Fibroblast of skin of scalp (primary cell): ENCODE measurements around the gene NDUFB10.
"Not testable (repeated sequence)": the region's sequence is repeated elsewhere in the genome, so short reads cannot be mapped to it uniquely, and the experiment has no call there.

Experiments used
- DNase-seq: peaks from one replicate; pipeline ENCODE4 v3.0.0-alpha.2; 2013

Gene NDUFB10

DNA sequence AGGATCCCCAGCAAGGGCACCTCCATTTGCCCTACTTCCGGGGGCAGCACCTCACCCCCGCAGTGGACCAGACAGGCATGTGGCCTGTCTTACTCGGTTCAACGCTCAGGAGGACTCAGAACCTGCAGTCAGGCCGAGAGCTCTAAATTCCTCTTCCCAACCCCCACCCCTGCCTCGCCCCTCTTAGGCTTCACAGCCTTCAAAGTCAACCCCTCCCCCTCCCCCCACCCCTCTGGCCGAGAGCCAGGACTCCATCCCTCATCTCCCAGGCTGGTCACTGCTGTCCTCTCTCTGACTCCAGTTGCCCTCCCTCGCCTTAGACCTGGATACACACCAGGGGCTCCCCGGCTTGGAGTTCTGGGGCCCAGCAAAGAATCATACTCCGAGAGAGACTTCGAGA, 33.1 kb upstream of the NDUFB10 start:
- no peak for DNase-seq

DNA sequence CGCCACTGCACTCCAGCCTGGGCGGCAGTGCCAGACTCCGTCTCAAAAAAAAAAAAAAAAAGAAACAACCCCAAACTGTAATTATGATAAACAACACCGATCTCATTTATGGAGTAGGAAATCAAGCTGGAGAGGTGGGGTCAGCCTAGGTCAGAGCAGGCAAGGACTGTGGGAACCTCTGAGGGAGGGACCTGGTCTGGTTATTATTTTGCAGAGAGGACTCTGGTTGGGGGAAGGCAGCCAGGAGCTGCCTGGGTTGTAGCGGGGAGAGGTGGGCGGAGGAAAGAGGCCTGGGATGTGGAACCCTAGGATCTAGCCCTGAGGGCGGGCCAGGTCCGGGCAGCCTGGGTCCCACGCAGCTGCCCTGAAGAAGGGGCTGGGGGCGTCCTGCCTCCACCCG, 30.2 kb upstream of the NDUFB10 start:
- peak; percentile 27 for DNase-seq

- peak; percentile 84 for DNase-seq
Measured at GRCh38 chr16:1929578-1930337, 29.6 kb upstream of the NDUFB10 start.

GRCh38 chr16:1930338-1930720, 29.0 kb upstream of the NDUFB10 start:
- DNase-seq: no peak

GRCh38 chr16:1932050-1933028, 27.0 kb upstream of the NDUFB10 start:
- no peak for DNase-seq

DNA sequence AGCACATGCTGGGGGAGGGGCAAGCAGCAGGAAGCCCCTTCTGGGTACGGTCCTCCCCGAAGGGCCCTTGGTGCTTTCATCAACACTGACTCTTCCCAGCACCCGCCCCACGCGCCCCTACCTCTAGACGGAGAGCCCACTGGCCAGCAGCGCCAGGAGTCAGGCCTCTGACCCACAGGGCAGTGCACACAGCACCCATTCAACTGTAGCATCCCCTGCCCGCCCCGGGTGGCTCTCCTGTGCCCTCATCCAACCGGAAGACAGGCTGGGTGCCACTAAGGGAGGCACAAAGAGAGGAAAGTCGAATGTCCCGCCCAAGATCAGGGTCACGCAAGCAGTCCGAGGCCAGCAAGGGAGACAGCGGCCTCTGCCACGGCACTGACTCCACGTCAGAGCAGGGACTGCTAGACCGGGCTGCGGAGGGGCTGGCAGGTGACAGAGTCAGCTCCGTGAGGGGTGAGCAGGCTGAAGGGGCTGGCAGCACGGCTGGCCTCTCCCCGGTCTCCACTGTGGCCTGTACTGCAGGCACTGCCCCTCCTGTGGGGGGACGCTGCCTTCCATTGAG, 26.2 kb upstream of the NDUFB10 start:
- DNase-seq: no peak

DNA sequence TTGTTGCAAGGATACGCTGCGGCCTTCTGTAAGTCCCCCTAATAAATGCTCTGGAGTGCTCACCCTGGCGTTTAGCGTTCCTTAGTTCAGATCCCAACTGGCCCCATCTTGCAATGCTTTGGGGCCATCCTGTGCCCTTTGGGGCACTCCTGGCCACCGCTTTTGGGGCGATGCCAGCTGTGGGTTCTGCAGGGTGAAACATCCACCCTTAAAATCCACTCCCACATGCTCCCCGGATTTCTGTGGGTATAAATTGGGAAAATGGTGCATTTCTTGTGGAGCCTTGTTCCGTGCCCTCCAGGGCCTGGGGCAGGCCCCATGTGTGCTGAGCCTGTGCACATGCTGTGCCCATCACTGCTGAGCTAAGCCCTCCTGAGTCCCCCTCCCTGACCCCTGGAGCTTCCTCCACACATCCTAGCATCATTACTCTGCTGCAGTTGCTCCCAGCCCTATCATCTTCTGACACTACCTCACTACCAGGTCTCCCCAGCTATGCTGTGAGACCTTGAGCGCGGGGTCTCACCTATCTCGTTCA, 22.3 kb upstream of the NDUFB10 start:
- DNase-seq: no peak

DNA sequence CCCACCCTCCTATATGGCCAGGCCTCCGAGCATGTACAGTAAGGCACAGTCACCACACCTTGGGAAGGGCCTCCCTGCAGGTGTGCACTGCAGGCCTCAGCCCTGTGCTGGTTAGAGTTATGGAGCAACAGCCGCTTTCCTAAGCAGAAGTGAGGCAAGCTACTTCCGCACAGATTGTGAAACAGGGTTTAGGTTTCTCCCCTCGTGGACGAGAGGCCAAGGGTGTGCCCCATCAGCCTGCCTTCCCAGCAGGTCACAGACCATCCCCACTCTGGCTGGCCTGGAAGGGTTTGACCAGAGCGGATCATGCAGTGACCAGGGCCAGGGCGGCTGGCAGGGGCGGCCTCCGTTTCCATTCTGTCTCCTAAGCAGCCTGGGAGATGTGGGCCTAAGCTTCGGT, 21.0 kb upstream of the NDUFB10 start:
- DNase-seq: no peak

- DNase-seq: no peak
Measured at GRCh38 chr16:1938910-1939309, 20.4 kb upstream of the NDUFB10 start.

DNA sequence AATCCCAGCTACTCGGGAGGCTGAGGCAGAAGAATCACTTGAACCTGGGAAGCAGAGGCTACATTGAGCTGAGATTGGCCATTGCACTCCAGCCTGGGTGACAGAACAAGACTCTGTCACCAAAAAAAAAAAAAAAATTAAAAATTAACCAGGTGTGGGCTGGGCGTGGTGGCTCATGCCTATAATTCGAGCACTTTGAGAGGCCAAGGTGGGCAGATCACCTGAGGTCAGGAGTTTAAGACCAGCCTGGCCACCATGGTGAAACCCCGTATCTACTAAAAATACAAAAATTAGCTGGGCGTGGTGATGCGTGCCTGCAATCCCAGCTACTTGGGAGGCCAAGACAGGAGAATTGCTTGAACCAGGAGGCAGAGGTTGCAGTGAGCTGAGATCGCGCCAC, 19.5 kb upstream of the NDUFB10 start:
- DNase-seq: not testable (repeated sequence)

- no peak for DNase-seq
Measured at GRCh38 chr16:1940273-1941161, 18.8 kb upstream of the NDUFB10 start.

DNA sequence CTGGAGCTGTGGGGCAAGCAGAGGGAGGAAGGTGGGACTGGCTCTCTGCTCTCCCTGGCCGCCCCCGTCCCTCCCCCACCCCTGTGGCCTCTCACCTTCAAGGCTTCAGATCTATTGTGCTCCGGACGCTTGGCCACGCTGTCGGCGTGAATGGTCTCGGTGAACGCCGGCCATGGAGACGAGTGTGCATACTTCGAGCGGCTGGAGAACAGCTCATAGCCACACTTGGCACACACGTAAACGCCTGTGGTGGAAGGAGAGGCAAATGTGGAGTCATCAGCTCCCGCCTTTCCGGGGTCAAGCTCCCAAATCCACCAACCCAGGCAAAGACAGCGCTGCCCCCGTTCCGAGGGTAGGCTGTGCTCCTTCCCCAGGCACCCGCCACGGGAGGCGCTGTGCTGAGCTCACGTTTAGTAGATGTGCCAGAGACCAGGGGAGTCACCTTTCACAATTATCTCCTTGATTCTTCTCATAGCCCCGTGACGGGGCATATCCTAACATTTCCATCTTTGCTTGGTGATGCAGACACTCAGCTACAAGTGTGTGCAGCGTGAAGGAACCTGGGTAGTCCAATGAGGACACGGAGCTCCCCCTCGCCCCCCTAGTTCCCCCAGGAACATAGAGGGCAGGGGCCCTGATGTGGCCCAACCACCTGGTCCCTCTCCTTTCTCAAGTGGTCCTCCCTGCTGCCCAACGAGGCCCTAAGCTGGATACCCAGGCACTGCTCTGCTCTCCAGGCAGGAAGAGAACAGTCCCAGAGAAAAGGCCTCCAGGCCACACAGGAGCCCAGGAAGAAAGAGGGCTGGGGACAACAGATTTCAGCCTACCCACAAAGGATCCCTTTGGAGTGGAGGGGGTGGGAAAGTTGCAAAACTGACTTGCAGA, 17.9 kb upstream of the NDUFB10 start:
- no peak for DNase-seq

DNA sequence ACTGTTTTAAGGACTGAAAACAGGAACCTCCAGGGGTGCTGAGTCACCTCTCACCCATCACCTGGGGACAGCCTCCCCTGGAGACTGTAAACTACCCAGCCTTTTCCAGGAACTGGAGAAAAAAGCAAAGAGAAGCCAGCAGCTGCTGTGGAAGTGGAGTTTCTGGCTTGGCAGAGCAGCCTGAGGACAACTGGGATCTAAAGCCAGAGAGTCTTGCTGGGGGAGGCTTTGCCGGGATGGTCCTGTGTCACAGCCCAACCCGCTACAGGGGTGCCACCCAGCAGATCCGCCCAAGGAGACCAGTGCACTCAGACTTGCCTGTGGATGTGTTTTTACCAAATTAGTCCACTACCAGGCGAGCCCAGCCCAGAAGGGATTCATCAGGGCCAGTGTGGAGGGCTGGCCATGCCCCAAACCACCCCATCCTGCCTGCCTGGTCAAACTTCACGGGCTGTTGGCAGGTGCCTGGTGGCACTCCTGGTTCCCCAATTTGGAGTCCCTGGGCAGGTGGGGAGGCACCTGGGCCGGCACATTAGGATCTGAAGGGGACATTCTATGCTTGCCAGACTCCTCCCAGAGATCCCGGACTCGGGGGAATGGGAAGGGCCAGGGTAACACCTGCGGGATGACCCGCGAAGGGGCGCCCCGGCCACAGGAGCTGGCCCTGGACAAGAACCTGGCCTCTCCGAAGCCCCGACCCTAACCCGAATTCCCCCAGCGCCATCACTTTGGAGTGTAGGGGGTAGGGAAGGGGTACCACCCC, 17.1 kb upstream of the NDUFB10 start:
- no peak for DNase-seq

DNA sequence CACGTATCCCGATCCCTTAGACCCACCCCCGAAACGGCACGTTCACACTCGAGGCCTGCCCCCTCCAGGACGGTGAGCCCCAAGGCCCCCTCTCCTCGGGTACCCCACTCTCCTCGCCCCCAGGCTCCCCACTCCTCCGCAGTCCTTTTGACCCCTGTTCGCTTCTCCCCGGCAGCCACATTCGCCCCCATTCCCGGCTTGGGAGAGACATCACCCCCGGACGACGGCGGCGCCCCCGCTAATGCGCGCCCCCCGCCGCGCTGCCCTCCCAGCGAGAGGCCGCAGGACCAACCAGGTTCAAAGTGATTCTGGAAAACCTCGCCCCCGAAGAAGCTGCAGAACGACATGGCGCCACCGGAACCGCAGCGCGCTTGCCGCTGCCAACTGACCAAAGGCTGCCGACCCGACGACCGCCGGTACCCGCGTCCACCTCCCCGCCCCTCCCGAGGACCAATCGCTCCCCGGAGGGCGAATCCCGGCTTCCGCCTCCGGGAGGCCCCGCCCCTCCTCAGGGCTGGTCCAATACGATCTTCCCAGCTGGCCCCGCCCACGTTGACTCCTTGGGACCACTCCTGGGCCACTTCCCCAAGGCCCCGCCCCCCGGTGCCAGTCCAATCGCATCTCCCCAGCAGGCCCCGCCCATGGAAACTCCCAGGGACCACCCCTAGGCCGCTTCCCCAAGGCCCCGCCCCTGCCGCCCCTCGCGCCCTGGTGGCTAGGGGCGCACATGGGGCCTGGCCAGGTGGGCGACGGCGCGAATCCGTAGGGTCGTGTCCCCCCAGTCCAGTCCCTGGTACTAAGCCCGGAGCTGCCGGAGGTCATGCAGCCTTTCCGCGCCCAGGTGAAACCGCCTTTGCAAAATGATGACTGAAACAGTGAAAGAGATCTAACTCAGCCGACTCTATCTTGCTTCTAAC, 16.3 kb upstream of the NDUFB10 start, which contains the start of gene MSRB1:
MSRB1 (minus strand) TSS at position 390 of the 917 bp plus-strand sequence; CDS start at position 347, 43 bp downstream.
- peak; percentile 99 for DNase-seq

DNA sequence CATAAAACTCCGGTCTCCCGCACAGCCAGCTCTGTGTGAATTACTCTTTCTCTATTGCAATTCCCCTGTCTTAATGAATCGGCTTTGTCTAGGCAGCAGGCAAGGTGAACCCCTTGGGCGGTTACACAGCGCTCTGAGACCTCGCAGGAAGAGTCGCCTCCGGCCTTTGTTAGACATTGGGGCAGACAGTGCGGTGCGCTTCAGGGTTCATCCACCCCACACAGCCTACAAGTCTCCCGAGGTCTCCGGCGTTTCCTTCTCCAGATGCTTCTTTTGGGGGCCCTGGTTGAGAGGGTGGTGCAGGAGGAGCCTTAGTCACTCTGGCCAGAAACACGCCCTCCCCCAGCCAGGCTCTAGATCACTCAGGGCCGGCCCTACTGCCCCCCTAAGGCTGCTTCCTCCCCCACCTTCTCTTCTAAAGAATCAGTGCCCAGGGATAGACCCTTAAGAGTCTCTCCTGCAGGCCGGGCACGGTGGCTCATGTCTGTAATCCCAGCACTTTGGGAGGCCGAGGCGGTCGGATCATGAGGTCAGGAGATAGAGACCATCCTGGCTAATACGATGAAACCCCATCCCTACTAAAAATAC, 14.6 kb upstream of the NDUFB10 start:
- DNase-seq: no peak

DNA sequence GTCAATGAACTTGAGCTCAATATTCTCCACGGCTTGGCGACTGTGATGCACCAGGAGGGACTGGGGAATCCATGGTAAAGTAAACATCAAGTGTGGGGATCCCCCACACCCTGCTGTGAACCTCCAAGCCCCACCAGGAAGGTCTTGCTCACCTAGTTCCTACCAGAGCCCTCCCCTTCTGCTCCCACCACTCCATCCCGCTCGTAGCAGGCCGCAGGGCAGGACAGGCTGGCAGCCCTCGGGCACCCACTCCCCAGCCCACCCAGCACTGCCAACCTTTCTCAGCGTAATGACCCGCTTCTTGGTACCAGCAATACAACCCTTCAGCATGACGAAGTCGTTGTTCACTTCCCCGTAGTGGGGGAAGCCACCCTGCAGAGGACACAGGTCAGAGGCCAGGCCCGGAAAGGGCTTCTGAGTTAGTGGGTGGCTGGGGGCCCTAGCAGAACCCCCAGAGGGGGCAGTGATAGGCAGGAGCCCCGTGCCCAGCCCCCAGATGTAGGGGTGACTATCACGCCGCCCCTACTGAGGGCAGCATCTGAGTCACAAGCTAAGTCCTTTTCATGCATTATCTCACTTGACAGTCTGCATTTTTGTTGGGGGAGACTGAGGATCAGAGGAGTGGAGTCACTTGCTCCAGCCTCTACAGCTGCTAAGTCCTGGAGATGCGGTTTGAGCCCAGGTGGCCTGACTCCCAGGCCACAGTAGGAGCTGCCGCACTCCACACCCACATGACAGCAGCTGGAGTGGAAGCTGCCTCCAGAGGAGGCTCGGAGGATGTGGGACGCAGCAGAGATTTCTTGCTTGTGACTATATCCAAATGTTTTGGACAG, 13.6 kb upstream of the NDUFB10 start:
- DNase-seq: no peak
